ENCODE data around the gene CENATAC. TPM values are rescaled to one million over a fixed set of nuclear protein-coding genes. Genes with fewer than 3 reads are reported as not detected.

The CENATAC gene
- total and polyA plus RNA-seq, 2 experiments from 2014 or later = 24.5 to 26.2 TPM

GRCh38 chr11:119065369-119065768 lies 67.4 kb downstream of the CENATAC start:
- no peak overlapping the region for H3K27ac ChIP-seq
- H3K36me3 ChIP-seq (replicated peaks; ENCODE audit: insufficient read depth, low read depth) = no peaks in the 10 kb centered on the region
- H3K4me1 ChIP-seq (ENCODE audit: insufficient read depth) = peaks cover 3% of the 10 kb centered on the region
- no peak overlapping the region for H2AFZ ChIP-seq
- H3K9me2 ChIP-seq (replicated peaks; ENCODE audit: insufficient read depth) = no peaks in the 10 kb centered on the region
- WGBS (ENCODE audit: low lambda C conversion rate, missing lambda C conversion rate) = 70% methylated on average over 4 of the region's 4 CpGs
- H3K27me3 ChIP-seq = no peaks in the 10 kb centered on the region
- H3K4me2 ChIP-seq = no peak overlapping the region
- H3K9me3 ChIP-seq (ENCODE audit: low read depth) = no peaks in the 10 kb centered on the region
- no peak overlapping the region for H3K4me3 ChIP-seq
- TF ChIP-seq CTCF (IDR thresholded peaks at IDR 0.05; ENCODE audit: poor library complexity) (peak; percentile 15), EZH2phosphoT487 (IDR thresholded peaks at IDR 0.05; ENCODE audit: low read depth, severe bottlenecking, unreplicated experiment) (no peak), EZH2 (IDR thresholded peaks at IDR 0.05; ENCODE audit: borderline replicate concordance) (no peak)
- H3K79me2 ChIP-seq = peaks cover 41% of the 10 kb centered on the region
- H4K20me1 ChIP-seq (ENCODE audit: insufficient read depth, poor library complexity, severe bottlenecking) = no peaks in the 10 kb centered on the region
- no peak for DNase-seq (ENCODE audit: low spot score)

Small RNAs within 50 kb of the gene (microRNA-seq; reads per million reads assigned to microRNA genes)
- not detected for gene MIR3656

Small RNAs within 50 kb of the gene (small RNA-seq; reads per million reads assigned to genes)
- gene AP003392.2 (not detected), gene RF00017 (not detected), gene RF00019 (not detected)

Other genes with a start within 250 kb of the CENATAC start
- 111 and 122 TPM in 2 replicates for gene DDX6, start 207.0 kb upstream of the CENATAC start, total RNA-seq
- gene DDX6, start 207.0 kb upstream of the CENATAC start, polyA plus RNA-seq = 16.4 and 17.3 TPM in 2 replicates
- gene CXCR5, start 114.2 kb upstream of the CENATAC start, total RNA-seq = not detected in 2 replicates
- 0.11 and 0.29 TPM in 2 replicates for gene CXCR5, start 114.2 kb upstream of the CENATAC start, polyA plus RNA-seq
- 7.8 and 25.3 TPM in 2 replicates for gene BCL9L, start 72.2 kb upstream of the CENATAC start, total RNA-seq
- gene BCL9L, start 72.2 kb upstream of the CENATAC start, polyA plus RNA-seq = 18.0 and 18.1 TPM in 2 replicates
- 2.2 and 3.6 TPM in 2 replicates for gene UPK2, start 41.8 kb upstream of the CENATAC start, total RNA-seq
- gene UPK2, start 41.8 kb upstream of the CENATAC start, polyA plus RNA-seq = 55.3 and 101 TPM in 2 replicates
- gene FOXR1, start 26.4 kb upstream of the CENATAC start, total RNA-seq = not detected in 2 replicates
- 0.41 TPM in 1 of 2 replicates, not detected in the other for gene FOXR1, start 26.4 kb upstream of the CENATAC start, polyA plus RNA-seq
- gene RPS25, start 20.2 kb downstream of the CENATAC start, total RNA-seq = 1,502 and 1,568 TPM in 2 replicates
- gene RPS25, start 20.2 kb downstream of the CENATAC start, polyA plus RNA-seq = 1,058 and 1,100 TPM in 2 replicates
- 78.5 and 96.1 TPM in 2 replicates for gene TRAPPC4, start 20.6 kb downstream of the CENATAC start, total RNA-seq
- gene TRAPPC4, start 20.6 kb downstream of the CENATAC start, polyA plus RNA-seq = 174 and 175 TPM in 2 replicates
- gene SLC37A4, start 32.7 kb downstream of the CENATAC start, total RNA-seq = 68.0 and 87.4 TPM in 2 replicates
- gene SLC37A4, start 32.7 kb downstream of the CENATAC start, polyA plus RNA-seq = 63.5 and 82.3 TPM in 2 replicates
- 168 and 197 TPM in 2 replicates for gene HYOU1, start 59.1 kb downstream of the CENATAC start, total RNA-seq
- gene HYOU1, start 59.1 kb downstream of the CENATAC start, polyA plus RNA-seq = 122 and 125 TPM in 2 replicates
- 31.8 and 36.9 TPM in 2 replicates for gene VPS11, start 69.7 kb downstream of the CENATAC start, total RNA-seq
- 26.5 and 31.8 TPM in 2 replicates for gene VPS11, start 69.7 kb downstream of the CENATAC start, polyA plus RNA-seq
- gene HMBS, start 86.7 kb downstream of the CENATAC start, total RNA-seq = 10.9 and 11.9 TPM in 2 replicates
- gene HMBS, start 86.7 kb downstream of the CENATAC start, polyA plus RNA-seq = 34.5 and 37.7 TPM in 2 replicates
- gene DPAGT1, start 103.7 kb downstream of the CENATAC start, total RNA-seq = 27.5 and 28.1 TPM in 2 replicates
- gene DPAGT1, start 103.7 kb downstream of the CENATAC start, polyA plus RNA-seq = 76.2 and 82.7 TPM in 2 replicates
- 5.2 and 9.7 TPM in 2 replicates for gene C2CD2L, start 109.2 kb downstream of the CENATAC start, total RNA-seq
- gene C2CD2L, start 109.2 kb downstream of the CENATAC start, polyA plus RNA-seq = 7.4 and 10.2 TPM in 2 replicates
- 10.9 and 25.3 TPM in 2 replicates for gene HINFP, start 123.4 kb downstream of the CENATAC start, total RNA-seq
- 16.4 and 19.8 TPM in 2 replicates for gene HINFP, start 123.4 kb downstream of the CENATAC start, polyA plus RNA-seq
- gene ABCG4, start 150.9 kb downstream of the CENATAC start, total RNA-seq = not detected in 2 replicates
- gene ABCG4, start 150.9 kb downstream of the CENATAC start, polyA plus RNA-seq = 0.45 and 0.99 TPM in 2 replicates
- 12.5 and 13.3 TPM in 2 replicates for gene NLRX1, start 170.6 kb downstream of the CENATAC start, total RNA-seq
- 9.4 and 10.0 TPM in 2 replicates for gene NLRX1, start 170.6 kb downstream of the CENATAC start, polyA plus RNA-seq
- gene NHERF4, start 187.3 kb downstream of the CENATAC start, total RNA-seq = 12.7 and 27.0 TPM in 2 replicates
- 26.5 and 32.8 TPM in 2 replicates for gene NHERF4, start 187.3 kb downstream of the CENATAC start, polyA plus RNA-seq
- gene CBL, start 208.2 kb downstream of the CENATAC start, total RNA-seq = 12.1 and 15.6 TPM in 2 replicates
- gene CBL, start 208.2 kb downstream of the CENATAC start, polyA plus RNA-seq = 4.6 and 6.6 TPM in 2 replicates

Data from hepatocyte (in vitro differentiated cells).